Parathyroid adenoma (tissue), 2 donors: ENCODE data around the gene TMEM179B.
"Not testable (repeated sequence)": the region's sequence is repeated elsewhere in the genome, so short reads cannot be mapped to it uniquely, and the experiment has no call there.

Experiments
- H2AFZ ChIP-seq: fragments of 300-600 bp; sonication (generic); one replicate; pipeline ENCODE4 v1.7.0; 2017; ENCODE audit warnings: antibody characterized with exemption, mild to moderate bottlenecking
- H3K27ac ChIP-seq: fragments of 300-600 bp; sonication (generic); one replicate; pipeline ENCODE4 v1.7.0; 2017
- H3K27me3 ChIP-seq: fragments of 300-600 bp; sonication (generic); one replicate; pipeline ENCODE4 v1.7.0; 2017; ENCODE audit warnings: low read length; ENCODE audit not compliant: control insufficient read depth, insufficient read depth
- H3K36me3 ChIP-seq: fragments of 300-600 bp; sonication (generic); one replicate; pipeline ENCODE4 v1.7.0; 2017; ENCODE audit warnings: low read length; ENCODE audit not compliant: control insufficient read depth, insufficient read depth
- H3K4me1 ChIP-seq: fragments of 300-600 bp; sonication (generic); one replicate; pipeline ENCODE4 v1.7.0; 2017; ENCODE audit warnings: control low read depth
- H3K4me2 ChIP-seq: fragments of 300-600 bp; sonication (generic); one replicate; pipeline ENCODE4 v1.7.0; 2017; ENCODE audit warnings: low read length
- H3K4me3 ChIP-seq: fragments of 300-600 bp; sonication (generic); one replicate; pipeline ENCODE4 v1.7.0; 2017; ENCODE audit warnings: low read depth, low read length
- H3K79me2 ChIP-seq: fragments of 300-600 bp; sonication (generic); one replicate; pipeline ENCODE4 v1.7.0; 2017; ENCODE audit warnings: control low read depth
- H3K9ac ChIP-seq: fragments of 300-600 bp; sonication (generic); one replicate; pipeline ENCODE4 v1.7.0; 2017; ENCODE audit warnings: mild to moderate bottlenecking
- H3K9me3 ChIP-seq: fragments of 300-600 bp; sonication (generic); one replicate; pipeline ENCODE4 v1.7.0; 2017; ENCODE audit warnings: low read length; ENCODE audit not compliant: control insufficient read depth
- CTCF ChIP-seq: fragments of 300-600 bp; sonication (generic); IDR thresholded peaks from one replicate; pipeline ENCODE4 v1.7.0; 2017; ENCODE audit warnings: antibody characterized with exemption, mild to moderate bottlenecking
- donor health status: primary hyperparathyroidism.

The TMEM179B gene

GRCh38 chr11:62787005-62787759 is at the start of gene TMEM179B:
Gene TMEM179B, plus strand, starts transcription at chr11:62787402. Its CDS starts 30 bp downstream, at chr11:62787432.
- Histone ChIP-seq H3K4me2 (peak within 1 kb of the TSS; percentile 79), H3K4me1 (peaks cover 5% of the 10 kb centered on the region), H3K4me3 (peak within 1 kb of the TSS; percentile 70), H3K9me3 (no peaks in the 10 kb centered on the region), H3K79me2 (peaks cover 2% of the 10 kb centered on the region), H3K27me3 (no peaks in the 10 kb centered on the region), H3K9ac (peak within 1 kb of the TSS; percentile 43), H3K36me3 (no peaks in the 10 kb centered on the region), H3K27ac (peak within 1 kb of the TSS; percentile 84), H2AFZ (peak within 1 kb of the TSS; percentile 74)
- peak; percentile 37 for TF ChIP-seq CTCF

- TF ChIP-seq CTCF: no peak
- no peak overlapping the region for H2AFZ ChIP-seq
- H3K27me3 ChIP-seq: no peaks in the 10 kb centered on the region
- H3K79me2 ChIP-seq: no peaks in the 10 kb centered on the region
- H3K36me3 ChIP-seq: no peaks in the 10 kb centered on the region
- no peaks in the 10 kb centered on the region for H3K4me1 ChIP-seq
- no peak overlapping the region for H3K4me2 ChIP-seq
- H3K4me3 ChIP-seq: no peak overlapping the region
- H3K9me3 ChIP-seq: no peaks in the 10 kb centered on the region
- no peak overlapping the region for H3K9ac ChIP-seq
- H3K27ac ChIP-seq: no peak overlapping the region
Observed at GRCh38 chr11:62747475-62748160, 39.6 kb upstream of the TMEM179B start.

- not testable (repeated sequence) for H3K79me2 ChIP-seq, H2AFZ ChIP-seq, H3K9me3 ChIP-seq, H3K4me1 ChIP-seq, H3K4me3 ChIP-seq, H3K9ac ChIP-seq, H3K36me3 ChIP-seq, H3K27ac ChIP-seq, H3K27me3 ChIP-seq, H3K4me2 ChIP-seq
Observed at GRCh38 chr11:62749931-62750330, 37.3 kb upstream of the TMEM179B start.

GRCh38 chr11:62752177-62752785 is 34.9 kb upstream of the TMEM179B start:
- H3K27me3 ChIP-seq: no peaks in the 10 kb centered on the region
- no peak overlapping the region for H3K4me3 ChIP-seq
- H2AFZ ChIP-seq: no peak overlapping the region
- no peak overlapping the region for H3K27ac ChIP-seq
- no peaks in the 10 kb centered on the region for H3K4me1 ChIP-seq
- H3K9me3 ChIP-seq: no peaks in the 10 kb centered on the region
- H3K9ac ChIP-seq: no peak overlapping the region
- no peak overlapping the region for H3K4me2 ChIP-seq
- peaks cover 4% of the 10 kb centered on the region for H3K79me2 ChIP-seq
- H3K36me3 ChIP-seq: no peaks in the 10 kb centered on the region
- TF ChIP-seq CTCF: no peak

GRCh38 chr11:62752994-62753735 is 34.0 kb upstream of the TMEM179B start:
- H3K79me2 ChIP-seq: peaks cover 4% of the 10 kb centered on the region
- H3K36me3 ChIP-seq: no peaks in the 10 kb centered on the region
- H3K27ac ChIP-seq: peak overlapping the region; percentile 90
- peak overlapping the region; percentile 93 for H2AFZ ChIP-seq
- H3K27me3 ChIP-seq: no peaks in the 10 kb centered on the region
- H3K4me2 ChIP-seq: peak overlapping the region; percentile 80
- H3K4me1 ChIP-seq: no peaks in the 10 kb centered on the region
- H3K4me3 ChIP-seq: peak overlapping the region; percentile 100
- no peak for TF ChIP-seq CTCF
- H3K9ac ChIP-seq: no peak overlapping the region
- H3K9me3 ChIP-seq: no peaks in the 10 kb centered on the region
